Prostate gland (tissue), 2 donors: ENCODE measurements around the gene CAPRIN1. TPM values are rescaled to one million over a fixed set of nuclear protein-coding genes. Genes with fewer than 3 reads are reported as not detected.
"Not testable (repeated sequence)": the region's sequence is repeated elsewhere in the genome, so short reads cannot be mapped to it uniquely, and the experiment has no call there.

Experiments
- DNase-seq: peaks from one replicate; pipeline ENCODE4 v3.0.0-alpha.2; 2019; ENCODE audit warnings: low spot score
- H3K27ac ChIP-seq, 2 donors: fragments of 200-600 bp; sonication (generic); 2 replicates each; pipeline ENCODE4 v1.5.1; 2017 to 2019
- H3K27me3 ChIP-seq: fragments of 200-600 bp; sonication (generic); replicated peaks from 2 replicates; pipeline ENCODE4 v1.5.1; 2019; ENCODE audit not compliant: insufficient read depth
- H3K36me3 ChIP-seq, 2 donors: fragments of 200-600 bp; sonication (generic); 1 replicate in 1 of 2; 2 replicates in 1 of 2; pipeline versions ENCODE4 v1.5.1 to v1.8.1; 2017 to 2019
- H3K4me1 ChIP-seq: fragments of 200-600 bp; sonication (generic); replicated peaks from 2 replicates; pipeline ENCODE4 v1.5.1; 2019
- H3K4me3 ChIP-seq, 2 donors: fragments of 200-600 bp; sonication (generic); 2 replicates each; pipeline ENCODE4 v1.5.1; 2017 to 2019
- H3K9me3 ChIP-seq: fragments of 200-600 bp; sonication (generic); 2 replicates; pipeline ENCODE4 v1.5.1; 2017
- CTCF ChIP-seq, 4 experiments: fragments of 200-600 bp in 2 of 4; fragments of 450-650 bp in 2 of 4; sonication (generic) in 2 of 4; IDR thresholded peaks; 1 replicate in 3 of 4; 2 replicates in 1 of 4; pipeline ENCODE4 v1.5.1; 2016 to 2019; ENCODE audit warnings: antibody characterized with exemption in 4 of 4, mild to moderate bottlenecking in 2 of 4, moderate library complexity in 2 of 4
- POLR2A ChIP-seq: fragments of 450-650 bp; IDR thresholded peaks from one replicate; pipeline ENCODE4 v1.6.1; 2016; ENCODE audit warnings: antibody characterized with exemption, mild to moderate bottlenecking
- POLR2AphosphoS5 ChIP-seq: sonication (generic); formaldehyde crosslinking; IDR thresholded peaks from one replicate; pipeline ENCODE4 v1.6.1; 2017; ENCODE audit warnings: antibody characterized with exemption
- WGBS: methylation state at CpG from one replicate; pipeline ENCODE4 v1.1.5; 2018; 5-methylcytosine and 5-hydroxymethylcytosine counted together
- intact Hi-C: fragments of 100-400 bp; cut with DNase I; formaldehyde crosslinking; loops from one replicate; pipeline ENCODE4 v1.14.2; 2022
- total RNA-seq, 2 donors: library from RNA; depleted of rRNA; stranded (reverse); fragments of >200 nt; gene quantifications; one replicate each; pipeline ENCODE4 v1.1.0, GENCODE V29; 2016

The CAPRIN1 gene
- total RNA-seq, 2 donors from 2014 or later: 145 to 199 TPM

DNA sequence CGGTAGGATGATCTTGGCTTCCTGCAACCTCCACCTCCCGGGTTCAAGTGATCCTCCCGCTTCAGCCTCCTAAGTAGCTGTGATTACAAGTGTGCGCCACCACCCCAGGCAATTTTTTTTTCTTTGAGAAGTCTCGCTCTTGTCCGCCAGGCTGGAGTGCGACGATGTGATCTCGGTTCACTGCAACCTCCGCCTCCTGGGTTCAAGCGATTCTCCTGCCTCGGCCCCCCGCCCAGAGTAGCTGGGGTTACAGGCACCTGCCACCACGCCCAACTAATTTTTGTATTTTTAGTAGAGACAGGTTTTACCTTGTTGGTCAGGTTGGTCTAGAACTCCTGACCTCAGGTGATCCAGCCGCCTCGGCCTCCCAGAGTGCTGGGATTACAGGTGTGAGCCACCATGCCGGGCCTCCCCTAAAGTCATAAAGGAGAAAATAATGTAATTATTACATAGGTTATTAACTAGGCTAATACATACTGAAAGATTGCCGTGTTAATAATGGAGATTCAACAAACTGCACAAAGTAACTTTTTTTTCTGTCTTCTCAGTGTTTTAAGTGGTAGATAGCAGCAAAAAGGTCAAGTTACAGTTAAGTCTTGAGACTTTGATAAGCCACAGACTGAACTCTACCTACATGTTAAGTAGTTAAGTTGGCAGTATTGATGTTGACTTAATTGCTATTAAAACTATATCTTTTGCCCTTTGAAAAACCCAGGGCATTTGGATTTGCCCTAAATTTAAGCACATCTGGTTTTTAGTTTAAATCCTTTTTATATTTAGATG lies 3.9 kb downstream of the CAPRIN1 start:
- Histone ChIP-seq H3K9me3 (no peaks in the 10 kb centered on the region), H3K4me3 (no peak overlapping the region), H3K27ac (no peak overlapping the region), H3K4me1 (peaks cover 8% of the 10 kb centered on the region), H3K36me3 (no peaks in the 10 kb centered on the region), H3K27me3 (no peaks in the 10 kb centered on the region)
- no peak for DNase-seq
- 93% methylated on average over 18 of the region's 18 CpGs for whole genome bisulfite sequencing
- intact Hi-C loops: no loop called here
- TF ChIP-seq POLR2A (no peak), CTCF (IDR thresholded peaks at IDR 0.05) (no peak), POLR2AphosphoS5 (no peak)

DNA sequence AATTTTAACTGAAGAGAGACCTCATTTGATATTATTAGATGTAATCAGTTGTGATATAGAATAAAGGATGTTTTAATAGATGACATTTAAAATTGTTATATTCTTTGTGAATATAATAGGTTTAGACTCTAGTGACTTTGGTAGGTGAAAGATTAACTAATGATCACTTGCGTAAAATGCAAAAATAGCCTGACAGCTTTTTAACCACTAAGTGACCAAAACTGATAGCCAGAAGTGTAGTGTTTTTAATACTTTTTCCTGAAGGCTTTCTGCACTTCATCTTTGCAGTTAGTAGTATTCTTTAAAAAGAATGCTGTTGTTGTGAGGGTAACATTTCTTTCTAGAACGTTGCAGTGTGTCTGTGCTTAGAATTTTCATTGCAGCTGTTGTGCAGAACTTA lies 5.1 kb downstream of the CAPRIN1 start:
- no peak for TF ChIP-seq CTCF (IDR thresholded peaks at IDR 0.05)
- TF ChIP-seq POLR2AphosphoS5: no peak
- TF ChIP-seq POLR2A: no peak

DNA sequence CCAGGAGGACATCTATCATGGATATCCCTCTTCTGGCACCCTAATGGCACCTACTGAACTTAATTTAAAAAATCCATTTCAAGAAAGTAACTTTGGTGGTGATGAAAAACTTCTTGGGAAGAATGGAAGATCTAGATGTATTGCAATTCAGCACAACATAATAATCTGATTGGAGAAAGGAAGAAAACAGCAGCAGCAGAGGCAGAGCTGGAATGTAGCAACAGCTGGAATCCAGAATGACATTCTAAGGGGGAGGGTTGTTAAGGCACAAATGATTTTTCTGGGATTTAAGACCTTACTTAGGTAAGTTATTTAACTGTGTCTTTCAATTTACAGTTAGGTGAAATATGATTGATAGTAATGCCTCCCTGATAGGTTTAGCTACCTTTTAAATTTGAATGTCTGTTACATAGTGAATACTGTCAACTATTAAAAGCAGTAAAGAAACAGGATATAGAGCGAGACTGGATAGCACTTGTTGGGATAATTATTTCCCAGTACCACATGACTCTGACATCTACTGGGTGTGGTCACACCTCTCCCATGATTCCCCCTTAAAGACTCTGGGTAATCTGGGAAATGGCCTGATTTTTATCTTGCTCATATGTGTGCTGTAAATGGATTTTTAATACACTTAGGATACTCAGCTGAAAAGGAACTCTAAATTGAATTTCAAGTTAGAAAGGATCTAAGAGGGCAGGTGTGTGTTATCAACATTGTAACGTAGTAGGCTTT lies 11.7 kb downstream of the CAPRIN1 start:
- H3K9me3 ChIP-seq: no peaks in the 10 kb centered on the region
- no peak for TF ChIP-seq POLR2A
- TF ChIP-seq POLR2AphosphoS5: no peak
- no peak for DNase-seq
- no peaks in the 10 kb centered on the region for H3K27me3 ChIP-seq
- H3K36me3 ChIP-seq: no peaks in the 10 kb centered on the region
- H3K27ac ChIP-seq: no peak overlapping the region
- intact Hi-C loops: no loop called here
- H3K4me3 ChIP-seq: no peak overlapping the region
- H3K4me1 ChIP-seq: peaks cover 9% of the 10 kb centered on the region
- 86% methylated on average over 2 of the region's 2 CpGs for WGBS

More for the DNA sequence above, 5.1 kb downstream of the CAPRIN1 start:
- Histone ChIP-seq H3K4me3 (no peak overlapping the region), H3K36me3 (no peaks in the 10 kb centered on the region), H3K9me3 (no peaks in the 10 kb centered on the region), H3K27me3 (no peaks in the 10 kb centered on the region), H3K4me1 (peaks cover 8% of the 10 kb centered on the region), H3K27ac (no peak overlapping the region)
- 21% methylated on average over 2 of the region's 2 CpGs for WGBS
- no peak for DNase-seq
- intact Hi-C loops: no loop called here

- Histone ChIP-seq H3K4me3 (no peak overlapping the region), H3K27me3 (no peaks in the 10 kb centered on the region), H3K36me3 (no peaks in the 10 kb centered on the region), H3K27ac (no peak overlapping the region), H3K9me3 (no peaks in the 10 kb centered on the region), H3K4me1 (peaks cover 6% of the 10 kb centered on the region)
- intact Hi-C loops: no loop called here
- no peak for TF ChIP-seq CTCF (IDR thresholded peaks at IDR 0.05)
- TF ChIP-seq POLR2A: no peak
- TF ChIP-seq POLR2AphosphoS5: no peak
- WGBS: 81% methylated on average over 2 of the region's 2 CpGs
- DNase-seq: no peak
Observed at GRCh38 chr11:34064291-34064690, 12.8 kb downstream of the CAPRIN1 start.

DNA sequence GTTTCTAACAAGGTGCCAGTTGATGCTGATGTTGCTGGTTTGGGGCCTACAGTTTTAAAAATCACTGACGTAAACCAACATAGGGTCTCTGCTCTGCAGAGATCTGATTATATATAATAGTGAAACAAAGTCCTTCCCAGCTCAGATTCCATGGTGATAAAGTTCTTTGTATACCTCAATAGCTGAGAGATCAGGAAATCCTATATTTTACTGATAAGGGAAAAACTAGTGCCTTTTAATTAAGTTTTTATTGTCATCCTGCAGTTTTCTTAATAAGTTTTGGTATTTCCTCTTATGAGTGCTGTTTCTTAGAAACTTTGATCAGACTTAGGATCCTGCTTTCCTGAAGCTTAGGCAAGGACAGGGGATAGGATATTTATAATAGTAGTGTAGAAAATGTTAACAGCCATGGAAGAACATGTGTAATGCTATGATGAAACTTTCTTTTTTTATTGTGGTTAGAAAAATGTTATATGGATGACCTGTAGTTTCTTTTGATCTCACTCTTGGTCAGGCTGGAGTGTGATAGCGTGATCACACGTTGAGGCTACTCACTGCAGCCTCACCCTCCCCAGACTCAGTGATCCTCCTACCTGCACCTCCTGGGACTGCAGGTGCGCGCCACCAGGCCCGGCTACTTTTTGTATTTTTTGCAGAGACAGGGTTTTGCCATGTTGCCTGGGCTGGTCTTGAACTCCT lies 14.1 kb downstream of the CAPRIN1 start:
- no peaks in the 10 kb centered on the region for H3K9me3 ChIP-seq
- no peak for DNase-seq
- peaks cover 6% of the 10 kb centered on the region for H3K4me1 ChIP-seq
- no peak for TF ChIP-seq POLR2AphosphoS5
- TF ChIP-seq CTCF (IDR thresholded peaks at IDR 0.05): no peak
- TF ChIP-seq POLR2A: no peak
- WGBS: 88% methylated on average over 6 of the region's 6 CpGs
- H3K4me3 ChIP-seq: no peak overlapping the region
- H3K36me3 ChIP-seq: no peaks in the 10 kb centered on the region
- intact Hi-C loops: no loop called here
- no peaks in the 10 kb centered on the region for H3K27me3 ChIP-seq
- no peak overlapping the region for H3K27ac ChIP-seq

DNA sequence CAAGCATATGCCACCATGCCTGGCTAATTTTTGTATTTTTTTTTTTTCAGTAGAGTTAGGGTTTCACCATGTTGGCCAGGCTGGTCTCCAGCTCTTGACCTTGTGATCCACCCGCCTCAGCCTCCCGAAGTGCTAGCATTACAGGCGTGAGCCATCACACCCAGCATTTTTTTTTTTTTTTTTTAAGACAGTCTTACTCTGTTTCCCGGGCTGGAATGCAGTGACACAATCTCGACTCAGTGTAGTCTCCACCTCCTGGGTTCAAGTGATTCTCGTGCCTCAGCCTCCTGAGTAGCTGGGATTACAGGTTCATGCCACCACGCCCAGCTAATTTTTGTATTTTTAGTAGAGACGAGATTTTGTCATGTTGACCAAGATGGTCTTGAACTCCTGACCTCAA lies 15.2 kb downstream of the CAPRIN1 start:
- WGBS: 91% methylated on average over 8 of the region's 8 CpGs
- H3K27ac ChIP-seq, H3K4me1 ChIP-seq, H3K27me3 ChIP-seq, H3K4me3 ChIP-seq, H3K36me3 ChIP-seq, DNase-seq, H3K9me3 ChIP-seq, intact Hi-C loops: not testable (repeated sequence)
